ENCODE measurements around the gene ELK4.

ELK4 gene

DNA sequence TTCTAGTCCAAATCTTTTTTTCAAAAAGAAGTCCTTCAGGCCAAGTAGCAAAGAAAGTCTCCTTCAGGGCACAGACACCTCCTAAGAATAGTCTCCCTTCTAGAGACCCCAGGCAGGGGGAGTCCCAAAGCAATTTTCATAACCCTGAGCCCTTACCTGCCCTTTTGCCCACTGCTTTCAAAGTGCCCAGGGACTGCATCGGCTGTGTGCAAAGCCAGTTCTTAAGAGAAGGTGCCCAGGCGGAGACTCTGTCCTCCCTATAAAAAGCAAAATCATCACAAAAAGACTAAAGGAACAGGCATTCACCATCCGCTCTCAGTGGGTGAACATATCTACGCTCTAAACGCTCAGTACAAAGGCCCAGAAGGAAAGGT is 32.2 kb downstream of the ELK4 start:
- no peak for TF ChIP-seq ZFX (IDR thresholded peaks at IDR 0.05)
- TF ChIP-seq, protein P1, sequence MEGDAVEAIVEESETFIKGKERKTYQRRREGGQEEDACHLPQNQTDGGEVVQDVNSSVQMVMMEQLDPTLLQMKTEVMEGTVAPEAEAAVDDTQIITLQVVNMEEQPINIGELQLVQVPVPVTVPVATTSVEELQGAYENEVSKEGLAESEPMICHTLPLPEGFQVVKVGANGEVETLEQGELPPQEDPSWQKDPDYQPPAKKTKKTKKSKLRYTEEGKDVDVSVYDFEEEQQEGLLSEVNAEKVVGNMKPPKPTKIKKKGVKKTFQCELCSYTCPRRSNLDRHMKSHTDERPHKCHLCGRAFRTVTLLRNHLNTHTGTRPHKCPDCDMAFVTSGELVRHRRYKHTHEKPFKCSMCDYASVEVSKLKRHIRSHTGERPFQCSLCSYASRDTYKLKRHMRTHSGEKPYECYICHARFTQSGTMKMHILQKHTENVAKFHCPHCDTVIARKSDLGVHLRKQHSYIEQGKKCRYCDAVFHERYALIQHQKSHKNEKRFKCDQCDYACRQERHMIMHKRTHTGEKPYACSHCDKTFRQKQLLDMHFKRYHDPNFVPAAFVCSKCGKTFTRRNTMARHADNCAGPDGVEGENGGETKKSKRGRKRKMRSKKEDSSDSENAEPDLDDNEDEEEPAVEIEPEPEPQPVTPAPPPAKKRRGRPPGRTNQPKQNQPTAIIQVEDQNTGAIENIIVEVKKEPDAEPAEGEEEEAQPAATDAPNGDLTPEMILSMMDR (conservative IDR thresholded peaks at IDR 0.05): no peak
- peak overlapping the region; percentile 83 for H3K27ac ChIP-seq

DNA sequence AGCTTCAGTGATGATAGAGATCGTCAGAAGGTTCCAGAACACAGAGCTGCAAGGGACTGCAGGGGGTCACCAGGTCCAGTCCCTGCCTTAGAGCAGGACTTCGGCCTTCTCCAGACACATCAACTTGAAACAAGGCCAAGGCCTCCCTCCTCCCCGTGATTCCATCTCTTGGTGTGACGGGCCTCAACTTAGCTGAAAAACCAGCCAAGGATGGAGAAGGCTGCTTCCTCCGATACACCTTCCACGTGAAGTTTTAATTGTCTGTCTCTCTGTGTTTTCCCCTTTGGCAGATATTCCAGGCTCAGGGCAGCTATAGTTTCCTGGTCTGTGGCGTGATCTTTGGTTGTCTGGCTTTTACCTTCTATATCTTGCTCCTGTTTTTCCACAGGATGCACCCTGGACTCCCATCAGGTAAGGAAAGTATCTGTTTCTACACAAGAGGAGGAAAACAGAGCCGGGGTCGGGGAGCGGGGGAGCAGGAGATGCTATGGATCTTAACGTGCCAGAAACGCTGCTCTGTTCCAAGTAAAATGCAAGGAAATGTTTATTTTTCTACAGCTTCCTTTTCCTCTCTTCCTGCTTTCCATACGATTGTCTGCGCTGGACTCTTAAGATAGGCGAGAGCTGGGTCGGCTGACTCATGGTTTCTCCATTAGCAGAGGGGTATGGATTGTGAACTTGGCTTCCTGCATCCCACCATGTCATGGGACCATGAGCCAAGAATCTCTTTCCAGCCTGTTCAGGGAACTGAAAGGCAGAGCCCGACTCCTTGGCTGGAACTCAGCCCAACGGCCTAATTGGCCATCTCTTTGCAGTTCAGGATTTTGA is 32.8 kb downstream of the ELK4 start:
- no peak for TF ChIP-seq ZFX (IDR thresholded peaks at IDR 0.05)
- TF ChIP-seq, protein P1 (conservative IDR thresholded peaks at IDR 0.05): no peak
- H3K27ac ChIP-seq: peak overlapping the region; percentile 83

DNA sequence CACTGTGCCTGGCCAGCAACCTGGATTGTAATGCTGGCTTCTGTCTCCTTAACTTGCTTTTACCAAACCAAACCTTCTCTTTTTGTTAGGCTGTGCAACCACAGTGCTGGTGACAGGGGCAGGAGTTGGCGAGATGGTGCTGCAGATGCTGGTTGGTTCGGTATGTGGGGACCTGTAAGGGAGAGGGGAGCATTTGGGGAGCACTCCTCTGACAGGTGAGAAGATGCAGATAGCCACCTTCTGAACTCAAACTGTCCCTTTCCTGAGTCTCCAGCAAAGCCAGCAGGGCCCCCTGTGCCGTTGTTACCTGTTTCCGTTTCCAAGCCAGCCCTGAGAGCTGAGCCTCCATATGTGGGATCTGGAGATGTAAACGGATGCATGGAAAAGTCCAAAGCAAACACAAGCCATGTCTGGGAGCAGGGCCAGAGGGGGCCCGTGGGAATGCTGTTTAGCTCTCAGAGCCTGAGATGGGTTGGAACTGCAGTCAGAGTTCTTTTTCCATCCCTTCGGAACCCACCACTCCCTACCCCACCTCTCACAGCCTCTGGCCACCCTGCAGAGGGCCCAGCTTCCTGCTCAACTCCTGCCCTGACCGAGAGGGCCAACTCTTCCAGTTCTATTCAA is 34.0 kb downstream of the ELK4 start:
- H3K27ac ChIP-seq: peak overlapping the region; percentile 83
- TF ChIP-seq ZFX (IDR thresholded peaks at IDR 0.05): no peak
- TF ChIP-seq, protein P1 (conservative IDR thresholded peaks at IDR 0.05): no peak

DNA sequence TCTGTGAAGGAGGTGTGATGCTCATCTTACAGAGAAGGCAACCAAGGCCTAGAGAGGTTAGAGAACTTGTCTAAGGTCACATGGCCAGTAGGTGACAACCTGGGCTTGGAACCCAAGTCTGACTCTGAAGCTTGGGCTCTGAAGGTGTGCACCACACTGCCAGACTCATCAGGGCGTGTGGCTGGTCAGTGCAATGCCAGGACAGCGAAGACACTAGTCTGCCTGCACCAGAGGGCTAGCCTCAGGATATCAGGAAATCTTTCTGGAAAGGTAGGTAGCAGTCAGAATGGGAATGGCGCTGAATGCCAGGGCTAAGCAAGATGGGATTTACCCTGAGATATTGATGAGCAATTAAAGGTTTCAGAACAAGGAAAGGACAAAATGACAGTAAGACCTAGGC is 34.9 kb downstream of the ELK4 start:
- TF ChIP-seq, protein P1 (conservative IDR thresholded peaks at IDR 0.05): no peak
- no peak for TF ChIP-seq ZFX (IDR thresholded peaks at IDR 0.05)
- H3K27ac ChIP-seq: peak overlapping the region; percentile 13; the same call in 1 of the 2 replicates

DNA sequence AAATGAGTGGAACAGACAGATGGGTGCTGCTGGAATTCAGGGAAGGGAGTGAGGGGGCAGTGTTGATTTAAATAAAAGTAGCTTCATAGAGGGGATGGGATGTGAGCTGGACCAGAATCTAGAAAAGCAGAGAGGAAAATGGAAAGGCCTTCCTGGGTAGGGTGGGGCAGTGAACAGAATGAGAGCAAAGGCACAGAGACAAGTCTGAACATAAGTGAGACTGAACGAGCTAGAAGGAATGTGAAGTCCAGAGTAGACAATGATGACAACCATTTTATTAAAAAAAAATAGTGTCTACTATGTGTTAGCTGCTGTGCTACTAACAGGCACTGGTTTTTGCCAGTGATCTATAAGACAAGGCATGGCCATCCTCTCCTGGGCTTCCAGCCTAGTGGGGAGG is 36.0 kb downstream of the ELK4 start:
- H3K27ac ChIP-seq: no peak overlapping the region
- TF ChIP-seq, protein P1 (conservative IDR thresholded peaks at IDR 0.05): no peak
- no peak for TF ChIP-seq ZFX (IDR thresholded peaks at IDR 0.05)

DNA sequence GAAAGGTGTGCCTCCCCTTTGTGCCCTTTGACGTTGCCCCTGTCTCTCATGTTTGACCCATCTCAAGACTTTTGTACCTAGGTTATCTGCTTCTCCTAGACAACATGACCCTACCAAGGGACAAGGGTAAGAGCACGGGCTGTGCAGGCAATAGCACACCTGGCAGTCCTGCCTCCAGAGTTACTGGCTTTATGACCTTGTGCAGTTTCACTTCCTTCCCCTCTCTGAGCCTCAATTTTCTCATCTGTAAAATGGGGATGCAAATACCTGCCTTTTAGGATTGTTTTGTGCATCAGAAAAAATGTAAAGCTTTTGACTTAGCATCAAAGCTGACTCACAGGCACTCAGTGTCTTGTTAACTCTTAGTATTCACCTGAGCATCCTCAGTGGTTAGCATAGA is 36.4 kb downstream of the ELK4 start:
- H3K27ac ChIP-seq: no peak overlapping the region
- TF ChIP-seq, protein P1 (conservative IDR thresholded peaks at IDR 0.05): no peak
- no peak for TF ChIP-seq ZFX (IDR thresholded peaks at IDR 0.05)

DNA sequence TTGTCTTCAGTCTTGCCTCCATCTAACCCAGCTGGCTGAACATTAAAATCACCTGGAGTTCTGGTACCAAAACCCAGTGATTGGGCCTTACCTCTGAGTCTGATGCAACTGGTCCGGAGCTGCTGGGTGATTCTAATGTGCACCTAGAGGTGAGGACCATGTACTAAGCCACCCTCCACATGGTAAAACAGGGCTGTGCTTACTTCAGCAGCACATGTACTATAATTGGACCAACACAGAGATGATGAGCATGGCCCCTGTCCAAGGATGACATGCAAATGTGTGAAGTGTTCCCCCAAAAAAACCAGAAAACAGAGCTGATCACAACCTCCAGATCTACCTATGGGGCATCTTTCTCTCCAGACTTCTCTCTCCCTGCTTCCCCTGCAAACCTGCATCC is 37.0 kb downstream of the ELK4 start:
- TF ChIP-seq, protein P1 (conservative IDR thresholded peaks at IDR 0.05): no peak
- no peak for TF ChIP-seq ZFX (IDR thresholded peaks at IDR 0.05)
- no peak overlapping the region for H3K27ac ChIP-seq
